Measurements from ENCODE around the gene HRH4. TPM values are rescaled to one million over a fixed set of nuclear protein-coding genes. Genes with fewer than 3 reads are reported as not detected.

The HRH4 gene
- total and polyA plus RNA-seq, 2 of the 13 experiments (the other 11 are each of a cell fraction or from before 2014, with no cell fraction given), result not detected

DNA sequence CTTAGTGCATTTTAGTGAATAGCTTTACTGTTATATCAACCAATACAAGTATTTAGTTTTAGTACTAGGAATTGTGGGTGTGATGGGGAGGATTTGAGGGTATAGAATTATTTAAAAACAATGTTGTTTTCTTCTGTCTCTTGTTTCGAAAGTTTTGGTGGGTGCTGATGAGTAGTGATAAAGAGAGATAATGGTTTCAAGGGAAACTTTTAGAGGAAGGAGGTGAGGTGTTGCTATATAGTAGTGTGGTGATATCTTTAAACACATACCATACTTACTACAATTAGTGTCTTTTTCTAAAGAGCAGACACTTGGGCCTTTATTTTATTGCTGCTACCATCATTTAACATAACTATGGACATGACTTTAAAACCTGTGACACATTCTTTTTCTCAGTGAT lies 23.5 kb upstream of the HRH4 start:
- ChIA-PET CTCF (ENCODE audit: low intra/inter-chr PET ratio, low total read pairs) (no interaction called here), POLR2A (no interaction called here)
- ATAC-seq (no peak), DNase-seq (ENCODE audit: low spot score) (no peak), FAIRE-seq (no peak)
- no peak overlapping the region for H3K27ac ChIP-seq (ENCODE audit: extremely low read length, insufficient read depth, low read length)
- no peaks in the 10 kb centered on the region for H3K36me3 ChIP-seq (replicated peaks in 1 of 2; ENCODE audit: control insufficient read depth in 1 of 2, insufficient read depth in 2 of 2, low read length in 2 of 2)
- H4K20me1 ChIP-seq (ENCODE audit: insufficient read depth, low read length), result no peaks in the 10 kb centered on the region
- no peaks in the 10 kb centered on the region for H3K9me3 ChIP-seq (ENCODE audit: low read length)
- no peak overlapping the region for H3K4me3 ChIP-seq (replicated peaks in 1 of 3; ENCODE audit: insufficient read depth in 1 of 3, low read depth in 2 of 3, low read length in 3 of 3)
- H2AFZ ChIP-seq (ENCODE audit: low read length), result no peak overlapping the region
- BruUV-seq (replicated peaks), result no TSS peak
- in situ Hi-C loops (cut with HindIII; ENCODE audit: extremely low pct_ligation_motif_present, low pct_unique_long_range_greater_than_20kb) (no loop called here), intact Hi-C loops (cut with micrococcal nuclease; ENCODE audit: unreplicated experiment) (no loop called here)
- no peaks in the 10 kb centered on the region for H3K4me1 ChIP-seq (ENCODE audit: insufficient read depth, low read length)
- 36% methylated on average over 1 of the region's 1 CpG for WGBS (ENCODE audit: low lambda C conversion rate)
- no peaks in the 10 kb centered on the region for H3K79me2 ChIP-seq (ENCODE audit: insufficient read depth, low read length)
- H3K9ac ChIP-seq (ENCODE audit: insufficient read depth, low read depth, low read length), result no peak overlapping the region
- H3K4me2 ChIP-seq (ENCODE audit: low read depth, low read length), result no peak overlapping the region
- no peaks in the 10 kb centered on the region for H3K27me3 ChIP-seq (ENCODE audit: control insufficient read depth in 1 of 2, insufficient read depth in 2 of 2, low read length in 2 of 2)
- TF ChIP-seq HNRNPL (IDR thresholded peaks at IDR 0.05; ENCODE audit: low read depth, low read length) (no peak), ZNF367 (CRISPR knock-in tag; IDR thresholded peaks at IDR 0.05; ENCODE audit: borderline replicate concordance) (no peak), ETV6 (CRISPR knock-in tag; conservative IDR thresholded peaks at IDR 0.05) (no peak), TOE1 (CRISPR knock-in tag; IDR thresholded peaks at IDR 0.05) (no peak), REXO4 (CRISPR knock-in tag; IDR thresholded peaks at IDR 0.05; ENCODE audit: borderline replicate concordance) (no peak), SIN3A (IDR thresholded peaks at IDR 0.05; ENCODE audit: borderline replicate concordance, low read depth, low read length) (no peak)
- TF ChIP-seq, protein P1, sequence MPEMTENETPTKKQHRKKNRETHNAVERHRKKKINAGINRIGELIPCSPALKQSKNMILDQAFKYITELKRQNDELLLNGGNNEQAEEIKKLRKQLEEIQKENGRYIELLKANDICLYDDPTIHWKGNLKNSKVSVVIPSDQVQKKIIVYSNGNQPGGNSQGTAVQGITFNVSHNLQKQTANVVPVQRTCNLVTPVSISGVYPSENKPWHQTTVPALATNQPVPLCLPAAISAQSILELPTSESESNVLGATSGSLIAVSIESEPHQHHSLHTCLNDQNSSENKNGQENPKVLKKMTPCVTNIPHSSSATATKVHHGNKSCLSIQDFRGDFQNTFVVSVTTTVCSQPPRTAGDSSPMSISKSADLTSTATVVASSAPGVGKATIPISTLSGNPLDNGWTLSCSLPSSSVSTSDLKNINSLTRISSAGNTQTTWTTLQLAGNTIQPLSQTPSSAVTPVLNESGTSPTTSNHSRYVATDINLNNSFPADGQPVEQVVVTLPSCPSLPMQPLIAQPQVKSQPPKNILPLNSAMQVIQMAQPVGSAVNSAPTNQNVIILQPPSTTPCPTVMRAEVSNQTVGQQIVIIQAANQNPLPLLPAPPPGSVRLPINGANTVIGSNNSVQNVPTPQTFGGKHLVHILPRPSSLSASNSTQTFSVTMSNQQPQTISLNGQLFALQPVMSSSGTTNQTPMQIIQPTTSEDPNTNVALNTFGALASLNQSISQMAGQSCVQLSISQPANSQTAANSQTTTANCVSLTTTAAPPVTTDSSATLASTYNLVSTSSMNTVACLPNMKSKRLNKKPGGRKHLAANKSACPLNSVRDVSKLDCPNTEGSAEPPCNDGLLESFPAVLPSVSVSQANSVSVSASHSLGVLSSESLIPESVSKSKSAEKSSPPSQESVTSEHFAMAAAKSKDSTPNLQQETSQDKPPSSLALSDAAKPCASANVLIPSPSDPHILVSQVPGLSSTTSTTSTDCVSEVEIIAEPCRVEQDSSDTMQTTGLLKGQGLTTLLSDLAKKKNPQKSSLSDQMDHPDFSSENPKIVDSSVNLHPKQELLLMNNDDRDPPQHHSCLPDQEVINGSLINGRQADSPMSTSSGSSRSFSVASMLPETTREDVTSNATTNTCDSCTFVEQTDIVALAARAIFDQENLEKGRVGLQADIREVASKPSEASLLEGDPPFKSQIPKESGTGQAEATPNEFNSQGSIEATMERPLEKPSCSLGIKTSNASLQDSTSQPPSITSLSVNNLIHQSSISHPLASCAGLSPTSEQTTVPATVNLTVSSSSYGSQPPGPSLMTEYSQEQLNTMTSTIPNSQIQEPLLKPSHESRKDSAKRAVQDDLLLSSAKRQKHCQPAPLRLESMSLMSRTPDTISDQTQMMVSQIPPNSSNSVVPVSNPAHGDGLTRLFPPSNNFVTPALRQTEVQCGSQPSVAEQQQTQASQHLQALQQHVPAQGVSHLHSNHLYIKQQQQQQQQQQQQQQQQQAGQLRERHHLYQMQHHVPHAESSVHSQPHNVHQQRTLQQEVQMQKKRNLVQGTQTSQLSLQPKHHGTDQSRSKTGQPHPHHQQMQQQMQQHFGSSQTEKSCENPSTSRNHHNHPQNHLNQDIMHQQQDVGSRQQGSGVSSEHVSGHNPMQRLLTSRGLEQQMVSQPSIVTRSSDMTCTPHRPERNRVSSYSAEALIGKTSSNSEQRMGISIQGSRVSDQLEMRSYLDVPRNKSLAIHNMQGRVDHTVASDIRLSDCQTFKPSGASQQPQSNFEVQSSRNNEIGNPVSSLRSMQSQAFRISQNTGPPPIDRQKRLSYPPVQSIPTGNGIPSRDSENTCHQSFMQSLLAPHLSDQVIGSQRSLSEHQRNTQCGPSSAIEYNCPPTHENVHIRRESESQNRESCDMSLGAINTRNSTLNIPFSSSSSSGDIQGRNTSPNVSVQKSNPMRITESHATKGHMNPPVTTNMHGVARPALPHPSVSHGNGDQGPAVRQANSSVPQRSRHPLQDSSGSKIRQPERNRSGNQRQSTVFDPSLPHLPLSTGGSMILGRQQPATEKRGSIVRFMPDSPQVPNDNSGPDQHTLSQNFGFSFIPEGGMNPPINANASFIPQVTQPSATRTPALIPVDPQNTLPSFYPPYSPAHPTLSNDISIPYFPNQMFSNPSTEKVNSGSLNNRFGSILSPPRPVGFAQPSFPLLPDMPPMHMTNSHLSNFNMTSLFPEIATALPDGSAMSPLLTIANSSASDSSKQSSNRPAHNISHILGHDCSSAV (CRISPR knock-in tag; IDR thresholded peaks at IDR 0.05; ENCODE audit: borderline replicate concordance), result no peak
